NB4 (cell line): ENCODE results near the gene RACGAP1.
"Not testable (repeated sequence)": the region's sequence is repeated elsewhere in the genome, so short reads cannot be mapped to it uniquely, and the experiment has no call there.

ENCODE experiments used
- DNase-seq: peaks from one replicate; pipeline ENCODE4 v3.0.0; 2010; ENCODE audit warnings: low read depth
- H3K4me3 ChIP-seq: one replicate; pipeline ENCODE4 v1.5.1; 2011; ENCODE audit warnings: mild to moderate bottlenecking, low read depth, low read length, moderate library complexity
- CTCF ChIP-seq: IDR thresholded peaks from one replicate; pipeline ENCODE4 v1.5.1; 2012; ENCODE audit warnings: low read depth, low read length
- MYC ChIP-seq: IDR thresholded peaks from 2 replicates; pipeline ENCODE4 v1.6.1; 2011; ENCODE audit warnings: low read depth, low read length
- POLR2A ChIP-seq: IDR thresholded peaks from 2 replicates; pipeline ENCODE4 v1.6.1; 2011; ENCODE audit warnings: mild to moderate bottlenecking; ENCODE audit not compliant: insufficient read length; ENCODE audit errors: extremely low read depth
- TF ChIP-seq, protein P1 (sequence below): IDR thresholded peaks from 2 replicates; pipeline ENCODE4 v1.6.1; 2011; ENCODE audit warnings: low read depth, low read length

RACGAP1 gene

GRCh38 chr12:50032515-50032853 is 7.2 kb upstream of the RACGAP1 start:
- no peak for TF ChIP-seq POLR2A
- TF ChIP-seq, protein P1, sequence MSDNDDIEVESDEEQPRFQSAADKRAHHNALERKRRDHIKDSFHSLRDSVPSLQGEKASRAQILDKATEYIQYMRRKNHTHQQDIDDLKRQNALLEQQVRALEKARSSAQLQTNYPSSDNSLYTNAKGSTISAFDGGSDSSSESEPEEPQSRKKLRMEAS: no peak
- TF ChIP-seq MYC: no peak
- no peak for TF ChIP-seq CTCF
- DNase-seq: no peak
- peak overlapping the region; percentile 69 for H3K4me3 ChIP-seq

GRCh38 chr12:50030449-50030848 is 5.2 kb upstream of the RACGAP1 start:
- not testable (repeated sequence) for H3K4me3 ChIP-seq
- peak; percentile 62 for DNase-seq

- DNase-seq: no peak
- H3K4me3 ChIP-seq: no peak overlapping the region
- TF ChIP-seq POLR2A: no peak
Observed at GRCh38 chr12:50026691-50027090, 1.4 kb upstream of the RACGAP1 start.

DNA sequence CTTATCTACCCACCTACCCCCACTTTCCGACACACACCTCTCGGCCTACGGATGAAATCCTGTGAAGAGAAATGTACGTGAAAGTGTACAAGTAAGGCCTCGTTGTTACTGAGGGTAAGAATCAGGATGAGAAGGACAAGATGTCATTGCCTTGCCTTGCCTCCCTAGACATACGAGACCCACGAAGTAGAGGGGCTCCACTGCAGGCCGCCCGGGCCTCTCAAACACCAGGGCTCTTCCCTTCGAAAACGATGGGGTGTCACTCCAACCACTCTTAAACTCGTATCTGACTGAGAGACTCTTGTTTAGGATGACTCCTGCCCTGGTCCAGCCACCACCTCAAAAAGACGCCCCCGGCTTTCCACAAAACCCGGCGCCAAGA is 498 bp downstream of the RACGAP1 start:
- peak; percentile 53 for DNase-seq
- no peak for TF ChIP-seq MYC
- TF ChIP-seq, protein P1: no peak
- TF ChIP-seq POLR2A: no peak
- no peak for TF ChIP-seq CTCF
- peak overlapping the region; percentile 82 for H3K4me3 ChIP-seq

DNA sequence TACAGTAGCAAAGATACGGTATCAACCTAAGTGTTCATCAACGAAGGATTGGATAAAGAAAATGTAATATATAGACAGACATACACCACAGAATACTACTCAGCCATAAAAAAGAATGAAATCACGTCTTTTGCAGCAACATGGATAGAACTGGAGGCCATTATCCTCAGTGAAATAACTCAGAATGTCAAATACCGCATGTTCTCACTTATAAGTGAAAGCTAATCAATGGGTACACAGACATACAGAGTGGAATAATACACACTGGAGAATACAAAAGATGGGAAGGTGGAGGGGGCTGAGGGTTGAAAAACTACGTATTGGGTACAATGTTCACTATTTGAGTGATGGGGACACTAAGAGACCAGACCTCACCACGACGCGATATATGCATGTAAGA is 1.1 kb downstream of the RACGAP1 start:
- TF ChIP-seq, protein P1: no peak
- no peak for TF ChIP-seq POLR2A
- TF ChIP-seq CTCF: no peak
- no peak for TF ChIP-seq MYC
- DNase-seq: no peak
- peak overlapping the region; percentile 82 for H3K4me3 ChIP-seq

DNA sequence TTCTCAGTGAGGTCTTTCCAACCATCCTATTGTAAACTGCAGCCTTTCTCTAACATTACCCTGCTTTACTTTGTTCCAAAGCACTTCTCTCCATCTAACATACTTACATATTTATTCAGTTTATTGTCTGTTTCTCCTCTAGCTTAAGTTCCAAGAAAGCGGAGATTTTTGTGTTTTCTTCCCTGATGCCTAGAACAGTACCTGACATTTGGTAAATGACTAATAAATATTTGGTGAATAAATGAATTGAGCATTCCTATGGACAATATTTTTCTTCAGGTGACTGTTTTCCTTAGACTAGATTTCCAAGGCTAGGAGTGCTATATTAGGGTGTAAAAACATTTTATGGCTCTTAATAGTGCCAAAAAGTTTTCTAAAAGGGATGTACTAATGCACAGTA is 2.4 kb downstream of the RACGAP1 start:
- H3K4me3 ChIP-seq: peak overlapping the region; percentile 35
- TF ChIP-seq CTCF: no peak
- TF ChIP-seq, protein P1: no peak
- no peak for TF ChIP-seq POLR2A
- TF ChIP-seq MYC: no peak
- no peak for DNase-seq

GRCh38 chr12:50021031-50021430 is 4.3 kb downstream of the RACGAP1 start:
- no peak for DNase-seq
- no peak for TF ChIP-seq CTCF
- TF ChIP-seq, protein P1: no peak
- TF ChIP-seq MYC: no peak
- TF ChIP-seq POLR2A: no peak
- H3K4me3 ChIP-seq: no peak overlapping the region
